MM.1S (cell line): ENCODE measurements around the gene CACNB2.

Source experiments
- DNase-seq: peaks from one replicate; pipeline ENCODE4 v3.0.0-alpha.2; 2015
- H2AFZ ChIP-seq: fragments of 300-600 bp; sonication (generic); 2 replicates; pipeline ENCODE4 v1.6.0; 2016; ENCODE audit warnings: antibody characterized with exemption, low read length
- H3F3A ChIP-seq: fragments of 300-600 bp; sonication (generic); 2 replicates; pipeline ENCODE4 v1.6.1; 2016; ENCODE audit warnings: mild to moderate bottlenecking, antibody characterized with exemption, low read length, moderate library complexity, mixed read lengths; ENCODE audit not compliant: insufficient read depth
- H3K27ac ChIP-seq: fragments of 300-600 bp; sonication (generic); 2 replicates; pipeline ENCODE4 v1.5.1; 2016; ENCODE audit warnings: mild to moderate bottlenecking, low read length
- H3K27me3 ChIP-seq: fragments of 300-600 bp; sonication (generic); replicated peaks from 2 replicates; pipeline ENCODE4 v1.6.0; 2016; ENCODE audit warnings: low read length; ENCODE audit not compliant: insufficient read depth
- H3K36me3 ChIP-seq: fragments of 300-600 bp; sonication (generic); replicated peaks from 2 replicates; pipeline ENCODE4 v1.6.1; 2016; ENCODE audit warnings: mild to moderate bottlenecking, low read length, mixed read lengths; ENCODE audit not compliant: insufficient read depth
- H3K4me1 ChIP-seq: fragments of 300-600 bp; sonication (generic); 2 replicates; pipeline ENCODE4 v1.6.1; 2016; ENCODE audit warnings: low read length, mixed read lengths
- H3K4me2 ChIP-seq: fragments of 300-600 bp; sonication (generic); 2 replicates; pipeline ENCODE4 v1.6.0; 2016; ENCODE audit warnings: low read depth, low read length
- H3K4me3 ChIP-seq: fragments of 300-600 bp; sonication (generic); 2 replicates; pipeline ENCODE4 v1.5.1; 2016; ENCODE audit warnings: low read length, mixed read lengths
- H3K79me2 ChIP-seq: fragments of 300-600 bp; sonication (generic); 2 replicates; pipeline ENCODE4 v1.6.1; 2016; ENCODE audit warnings: mixed run types, low read length, mixed read lengths
- H3K9ac ChIP-seq: fragments of 300-600 bp; sonication (generic); 2 replicates; pipeline ENCODE4 v1.6.1; 2016; ENCODE audit warnings: low read length, mixed read lengths
- H3K9me2 ChIP-seq: fragments of 300-600 bp; sonication (generic); replicated peaks from 2 replicates; pipeline ENCODE4 v1.6.1; 2016; ENCODE audit warnings: mild to moderate bottlenecking, low read length, mixed read lengths; ENCODE audit not compliant: insufficient read depth
- H3K9me3 ChIP-seq: fragments of 300-600 bp; sonication (generic); replicated peaks from 2 replicates; pipeline ENCODE4 v1.6.1; 2016; ENCODE audit warnings: mild to moderate bottlenecking, low read length, mixed read lengths; ENCODE audit not compliant: insufficient read depth
- H4K20me1 ChIP-seq: fragments of 300-600 bp; sonication (generic); 2 replicates; pipeline ENCODE4 v1.6.1; 2016; ENCODE audit warnings: mild to moderate bottlenecking, low read length, moderate library complexity, mixed read lengths; ENCODE audit not compliant: insufficient read depth
- CTCF ChIP-seq: fragments of 300-600 bp; sonication (generic); IDR thresholded peaks from 2 replicates; pipeline ENCODE4 v1.5.1; 2016; ENCODE audit warnings: antibody characterized with exemption, low read length, mixed read lengths
- EZH2 ChIP-seq: fragments of 300-600 bp; sonication (generic); optimal IDR thresholded peaks from 2 replicates; pipeline ENCODE3; 2017; ENCODE audit warnings: low read depth, mild to moderate bottlenecking, antibody characterized with exemption, low read length, mixed read lengths
- EZH2phosphoT487 ChIP-seq: fragments of 300-600 bp; sonication (generic); IDR thresholded peaks from 2 replicates; pipeline ENCODE4 v1.6.1; 2018; ENCODE audit warnings: antibody characterized with exemption, low read length

Gene CACNB2

GRCh38 chr10:18508587-18508986 lies 368.4 kb downstream of the CACNB2 start:
- H3K4me2 ChIP-seq: no peak overlapping the region
- H3K4me3 ChIP-seq: no peak overlapping the region
- no peaks in the 10 kb centered on the region for H3K27me3 ChIP-seq
- H3K9ac ChIP-seq: no peak overlapping the region
- DNase-seq: no peak
- no peak overlapping the region for H3K27ac ChIP-seq
- H3K36me3 ChIP-seq: no peaks in the 10 kb centered on the region
- TF ChIP-seq EZH2phosphoT487 (no peak), CTCF (no peak), EZH2 (no peak)
- no peaks in the 10 kb centered on the region for H3K9me3 ChIP-seq
- no peaks in the 10 kb centered on the region for H3K9me2 ChIP-seq
- no peaks in the 10 kb centered on the region for H4K20me1 ChIP-seq
- no peaks in the 10 kb centered on the region for H3K4me1 ChIP-seq
- H2AFZ ChIP-seq: no peak overlapping the region
- no peaks in the 10 kb centered on the region for H3K79me2 ChIP-seq
- H3F3A ChIP-seq: no peaks in the 10 kb centered on the region

DNA sequence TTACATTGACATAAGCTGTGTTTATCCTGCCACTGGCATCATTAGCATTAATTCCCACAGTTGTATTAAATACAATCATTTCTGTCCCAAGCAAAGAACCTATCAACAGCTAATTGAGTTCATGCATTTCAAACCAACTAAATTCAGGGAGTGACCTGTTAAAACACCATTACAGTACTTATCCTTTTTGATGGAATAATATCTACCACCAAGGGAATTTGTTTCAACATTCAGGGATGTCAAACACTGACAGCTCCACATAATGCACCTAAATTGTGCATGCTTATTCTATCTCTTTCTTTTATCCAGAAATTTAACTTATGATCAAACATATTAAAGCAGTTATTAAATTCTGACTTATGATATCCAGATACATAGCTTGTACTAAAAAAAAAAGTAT lies 374.3 kb downstream of the CACNB2 start:
- H4K20me1 ChIP-seq: no peaks in the 10 kb centered on the region
- H3K9me3 ChIP-seq: no peaks in the 10 kb centered on the region
- no peak for TF ChIP-seq CTCF
- TF ChIP-seq EZH2phosphoT487: no peak
- TF ChIP-seq EZH2: no peak
- H3K79me2 ChIP-seq: no peaks in the 10 kb centered on the region
- H3K9ac ChIP-seq: no peak overlapping the region
- no peaks in the 10 kb centered on the region for H3K9me2 ChIP-seq
- no peak overlapping the region for H3K4me3 ChIP-seq
- H3K4me2 ChIP-seq: no peak overlapping the region
- no peaks in the 10 kb centered on the region for H3K4me1 ChIP-seq
- no peak overlapping the region for H3K27ac ChIP-seq
- DNase-seq: no peak
- H3K36me3 ChIP-seq: no peaks in the 10 kb centered on the region
- no peaks in the 10 kb centered on the region for H3F3A ChIP-seq
- no peaks in the 10 kb centered on the region for H3K27me3 ChIP-seq
- no peak overlapping the region for H2AFZ ChIP-seq

DNA sequence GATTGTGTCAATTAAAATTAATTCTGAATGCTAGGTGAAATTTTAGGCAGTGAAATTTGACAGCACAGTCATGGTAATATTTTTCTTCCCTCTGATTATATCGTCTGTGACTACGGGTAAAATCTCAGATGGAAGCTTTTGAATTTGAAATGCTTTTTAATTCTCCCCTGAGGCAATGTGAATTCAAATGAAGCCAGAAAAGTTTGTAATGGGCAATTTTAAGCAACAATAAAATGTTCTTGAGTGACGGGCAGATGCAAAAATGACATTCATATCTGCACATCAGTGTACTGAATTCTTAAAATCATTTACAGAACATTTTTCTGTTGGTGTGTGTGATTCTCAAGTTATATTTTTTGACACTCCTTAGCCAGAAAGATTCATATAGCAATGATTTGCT lies 376.6 kb downstream of the CACNB2 start:
- TF ChIP-seq EZH2 (no peak), CTCF (no peak), EZH2phosphoT487 (no peak)
- no peaks in the 10 kb centered on the region for H3K27me3 ChIP-seq
- no peaks in the 10 kb centered on the region for H4K20me1 ChIP-seq
- no peaks in the 10 kb centered on the region for H3K9me2 ChIP-seq
- H3K4me3 ChIP-seq: no peak overlapping the region
- H3K79me2 ChIP-seq: no peaks in the 10 kb centered on the region
- no peak overlapping the region for H3K9ac ChIP-seq
- no peak overlapping the region for H3K27ac ChIP-seq
- no peaks in the 10 kb centered on the region for H3K4me1 ChIP-seq
- no peaks in the 10 kb centered on the region for H3K36me3 ChIP-seq
- H3K4me2 ChIP-seq: no peak overlapping the region
- H2AFZ ChIP-seq: no peak overlapping the region
- DNase-seq: no peak
- H3K9me3 ChIP-seq: no peaks in the 10 kb centered on the region
- no peaks in the 10 kb centered on the region for H3F3A ChIP-seq

GRCh38 chr10:18523025-18523424 lies 382.8 kb downstream of the CACNB2 start:
- TF ChIP-seq EZH2phosphoT487 (no peak), CTCF (no peak), EZH2 (no peak)
- Histone ChIP-seq H3K36me3 (no peaks in the 10 kb centered on the region), H3K27ac (no peak overlapping the region), H3K9me2 (no peaks in the 10 kb centered on the region), H3F3A (no peaks in the 10 kb centered on the region), H3K9ac (no peak overlapping the region), H3K4me1 (no peaks in the 10 kb centered on the region), H3K27me3 (no peaks in the 10 kb centered on the region), H4K20me1 (no peaks in the 10 kb centered on the region), H3K4me3 (no peak overlapping the region), H3K9me3 (no peaks in the 10 kb centered on the region), H2AFZ (no peak overlapping the region), H3K79me2 (no peaks in the 10 kb centered on the region), H3K4me2 (no peak overlapping the region)
- DNase-seq: no peak
